ENCODE results near the gene CDKN3. TPM values are rescaled to one million over a fixed set of nuclear protein-coding genes. Genes with fewer than 3 reads are reported as not detected.
"Not testable (repeated sequence)": the region's sequence is repeated elsewhere in the genome, so short reads cannot be mapped to it uniquely, and the experiment has no call there.

CDKN3 gene
- total RNA-seq, 1 donor from 2014 or later: 13.6 TPM

DNA sequence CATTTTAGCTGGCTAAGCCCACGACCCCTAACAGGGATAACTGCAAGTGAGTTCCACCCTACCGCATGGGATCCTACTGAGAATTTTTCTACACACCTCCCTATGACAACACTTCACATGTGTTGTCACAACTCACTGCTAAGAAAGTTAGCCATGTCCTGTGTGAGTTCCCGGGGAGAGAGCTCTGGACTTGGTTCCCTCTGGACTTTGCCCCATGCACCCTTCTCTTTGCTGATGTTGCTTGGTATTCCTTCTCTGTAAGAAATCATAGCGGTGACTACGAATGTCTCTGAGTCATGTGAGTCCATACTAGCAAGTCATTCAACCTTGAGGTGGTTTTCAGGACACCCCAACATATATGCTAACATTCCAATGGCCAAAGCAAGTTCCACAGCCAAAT lies 9.5 kb upstream of the CDKN3 start:
- Histone ChIP-seq H3K4me3 (ENCODE audit: low read depth, low read length) (no peak overlapping the region), H3K27me3 (ENCODE audit: control insufficient read depth, insufficient read depth, low read length) (no peaks in the 10 kb centered on the region), H3K36me3 (ENCODE audit: control insufficient read depth, insufficient read depth, low read length) (no peaks in the 10 kb centered on the region)
- TF ChIP-seq, protein P1, sequence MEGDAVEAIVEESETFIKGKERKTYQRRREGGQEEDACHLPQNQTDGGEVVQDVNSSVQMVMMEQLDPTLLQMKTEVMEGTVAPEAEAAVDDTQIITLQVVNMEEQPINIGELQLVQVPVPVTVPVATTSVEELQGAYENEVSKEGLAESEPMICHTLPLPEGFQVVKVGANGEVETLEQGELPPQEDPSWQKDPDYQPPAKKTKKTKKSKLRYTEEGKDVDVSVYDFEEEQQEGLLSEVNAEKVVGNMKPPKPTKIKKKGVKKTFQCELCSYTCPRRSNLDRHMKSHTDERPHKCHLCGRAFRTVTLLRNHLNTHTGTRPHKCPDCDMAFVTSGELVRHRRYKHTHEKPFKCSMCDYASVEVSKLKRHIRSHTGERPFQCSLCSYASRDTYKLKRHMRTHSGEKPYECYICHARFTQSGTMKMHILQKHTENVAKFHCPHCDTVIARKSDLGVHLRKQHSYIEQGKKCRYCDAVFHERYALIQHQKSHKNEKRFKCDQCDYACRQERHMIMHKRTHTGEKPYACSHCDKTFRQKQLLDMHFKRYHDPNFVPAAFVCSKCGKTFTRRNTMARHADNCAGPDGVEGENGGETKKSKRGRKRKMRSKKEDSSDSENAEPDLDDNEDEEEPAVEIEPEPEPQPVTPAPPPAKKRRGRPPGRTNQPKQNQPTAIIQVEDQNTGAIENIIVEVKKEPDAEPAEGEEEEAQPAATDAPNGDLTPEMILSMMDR (IDR thresholded peaks at IDR 0.05; ENCODE audit: insufficient read depth, low read length, poor library complexity, severe bottlenecking): no peak
- DNase-seq (ENCODE audit: low read depth): no peak

DNA sequence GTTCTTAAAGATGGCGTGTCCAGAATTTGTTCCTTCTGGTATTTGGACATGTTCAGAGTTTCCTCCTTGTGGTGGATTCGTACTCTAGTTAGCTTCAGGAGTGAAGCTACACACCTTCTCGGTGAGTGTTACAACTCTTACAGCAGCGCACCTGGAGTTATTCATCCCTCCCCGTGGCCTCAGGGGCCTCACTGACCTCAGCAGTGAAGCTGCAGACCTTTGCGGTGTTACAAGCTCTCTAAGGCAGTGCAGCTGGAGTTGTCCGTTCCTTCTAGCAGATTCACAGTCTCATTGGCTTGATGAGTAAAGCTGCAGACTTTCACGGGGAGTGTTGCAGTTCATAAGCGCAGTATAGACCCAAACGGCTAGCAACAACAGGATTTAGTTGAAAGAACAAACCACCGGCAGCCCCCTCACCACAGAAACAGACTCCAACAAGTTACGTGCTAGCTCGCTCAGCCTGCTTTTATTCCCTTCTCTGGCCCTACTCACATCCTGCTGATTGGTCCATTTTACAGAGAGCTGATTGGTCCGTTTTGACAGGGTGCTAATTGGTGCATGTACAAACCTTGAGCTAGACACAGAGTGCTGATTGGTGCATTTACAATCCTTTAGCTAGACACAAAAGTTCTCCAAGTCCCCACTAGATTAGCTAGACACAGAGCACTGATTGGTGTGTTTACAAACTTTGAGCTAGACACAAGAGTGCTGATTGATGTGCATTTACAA lies 4.5 kb upstream of the CDKN3 start:
- no peaks in the 10 kb centered on the region for H3K36me3 ChIP-seq (ENCODE audit: control insufficient read depth, insufficient read depth, low read length)
- TF ChIP-seq, protein P1 (IDR thresholded peaks at IDR 0.05; ENCODE audit: insufficient read depth, low read length, poor library complexity, severe bottlenecking): no peak
- DNase-seq (ENCODE audit: low read depth): no peak
- H3K27me3 ChIP-seq (ENCODE audit: control insufficient read depth, insufficient read depth, low read length): no peaks in the 10 kb centered on the region
- H3K4me3 ChIP-seq (ENCODE audit: low read depth, low read length): no peak overlapping the region

DNA sequence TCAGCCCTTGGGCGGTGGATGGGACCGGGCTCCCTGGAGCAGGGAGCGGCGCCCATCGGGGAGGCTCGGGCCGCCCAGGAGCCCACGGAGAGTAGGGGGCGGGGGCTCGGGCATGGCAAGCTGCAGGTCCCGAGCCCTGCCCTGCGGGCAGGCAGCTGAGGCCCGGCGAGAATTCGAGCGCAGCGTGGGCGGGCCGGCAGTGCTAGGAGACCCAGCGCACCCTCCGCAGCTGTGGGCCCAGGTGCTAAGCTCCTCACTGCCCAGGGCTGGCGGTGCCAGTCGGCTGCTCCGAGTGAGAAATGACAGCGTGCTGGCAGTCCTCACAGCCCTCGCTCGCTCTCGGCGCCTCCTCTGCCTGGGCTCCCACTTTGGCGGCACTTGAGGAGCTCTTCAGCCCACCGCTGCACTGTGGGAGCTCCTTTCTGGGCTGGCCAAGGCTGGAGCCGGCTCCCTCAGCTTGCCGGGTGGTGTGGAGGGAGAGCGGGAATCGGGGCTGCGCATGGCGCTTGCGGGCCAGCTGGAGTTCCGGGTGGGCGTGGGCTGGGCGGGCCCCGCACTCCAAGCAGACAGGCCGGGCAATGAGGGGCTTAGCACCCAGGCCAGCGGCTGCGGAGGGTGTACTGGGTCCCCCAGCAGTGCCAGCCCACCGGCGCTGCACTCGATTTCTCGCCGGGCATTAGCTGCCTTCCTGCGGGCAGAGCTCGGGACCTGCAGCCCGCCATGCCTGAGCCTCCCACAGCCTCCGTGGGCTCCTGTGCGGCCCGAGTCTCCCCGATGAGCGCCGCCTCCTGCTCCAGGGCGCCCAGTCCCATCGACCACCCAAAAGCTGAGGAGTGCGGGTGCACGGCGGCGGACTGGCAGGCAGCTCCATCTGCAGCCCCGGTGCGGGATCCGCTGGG lies 3.6 kb upstream of the CDKN3 start:
- not testable (repeated sequence) for H3K36me3 ChIP-seq (ENCODE audit: control insufficient read depth, insufficient read depth, low read length); H3K27me3 ChIP-seq (ENCODE audit: control insufficient read depth, insufficient read depth, low read length); H3K4me3 ChIP-seq (ENCODE audit: low read depth, low read length); DNase-seq (ENCODE audit: low read depth)

DNA sequence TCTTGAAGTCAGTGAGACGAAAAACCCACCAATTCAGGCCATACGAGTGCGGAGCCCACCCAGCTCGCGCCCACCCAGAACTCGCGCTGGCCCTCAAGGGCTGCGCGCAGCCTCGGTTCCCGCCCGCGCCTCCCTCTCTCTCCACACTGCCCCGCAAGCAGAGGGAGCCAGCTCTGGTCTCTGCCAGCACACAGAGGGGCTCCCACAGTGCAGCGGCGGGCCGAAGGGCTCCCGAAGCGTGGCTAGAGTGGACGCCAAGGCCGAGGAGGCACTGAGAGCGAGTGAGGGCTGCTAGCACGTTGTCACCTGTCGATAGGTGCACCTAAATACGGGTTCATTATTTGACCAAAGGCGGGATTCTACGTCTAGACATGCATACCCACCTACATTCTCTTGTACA lies 2.2 kb upstream of the CDKN3 start:
- Histone ChIP-seq H3K27me3 (ENCODE audit: control insufficient read depth, insufficient read depth, low read length) (no peaks in the 10 kb centered on the region), H3K4me3 (ENCODE audit: low read depth, low read length) (no peak overlapping the region), H3K36me3 (ENCODE audit: control insufficient read depth, insufficient read depth, low read length) (no peaks in the 10 kb centered on the region)
- TF ChIP-seq, protein P1 (IDR thresholded peaks at IDR 0.05; ENCODE audit: insufficient read depth, low read length, poor library complexity, severe bottlenecking): no peak
- no peak for DNase-seq (ENCODE audit: low read depth)

DNA sequence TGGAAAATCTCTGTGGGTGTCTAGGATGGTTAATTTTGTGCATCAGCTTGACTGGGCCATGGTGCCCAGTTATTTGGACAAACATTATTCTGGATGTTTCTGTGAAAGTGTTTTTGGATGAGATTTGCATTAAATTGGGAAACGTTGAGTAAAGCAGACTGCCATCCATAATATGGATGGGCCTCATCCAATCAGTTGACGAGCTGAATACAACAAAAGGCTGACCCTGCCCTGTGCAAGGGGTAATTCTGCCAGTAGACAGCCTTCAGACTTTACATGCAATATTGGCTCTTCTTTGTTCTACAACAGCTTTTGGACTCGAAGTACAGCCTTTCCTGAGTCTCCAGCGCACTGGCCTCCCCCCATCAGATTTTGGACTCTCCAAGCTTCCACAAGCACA lies 1.5 kb upstream of the CDKN3 start:
- no peak overlapping the region for H3K4me3 ChIP-seq (ENCODE audit: low read depth, low read length)
- no peaks in the 10 kb centered on the region for H3K27me3 ChIP-seq (ENCODE audit: control insufficient read depth, insufficient read depth, low read length)
- TF ChIP-seq, protein P1 (IDR thresholded peaks at IDR 0.05; ENCODE audit: insufficient read depth, low read length, poor library complexity, severe bottlenecking): no peak
- no peaks in the 10 kb centered on the region for H3K36me3 ChIP-seq (ENCODE audit: control insufficient read depth, insufficient read depth, low read length)
- DNase-seq (ENCODE audit: low read depth): no peak

DNA sequence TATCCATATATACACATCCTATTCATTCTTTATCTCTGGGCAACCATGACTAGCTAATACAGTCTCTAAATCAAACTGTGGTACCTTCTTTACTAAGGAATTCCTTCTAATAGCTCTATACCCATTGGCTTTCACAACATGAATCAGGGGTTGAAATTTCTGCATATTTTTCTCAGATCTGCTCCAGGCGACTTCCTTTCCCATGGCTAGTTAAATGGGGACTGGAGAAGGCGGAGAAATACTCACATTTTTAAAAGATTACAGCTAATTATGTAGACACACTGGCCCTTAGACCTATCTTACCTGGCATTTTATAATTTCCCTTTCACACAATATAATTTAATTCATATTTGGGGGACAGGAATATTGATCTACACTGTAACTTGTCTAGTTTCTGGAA lies 1.1 kb upstream of the CDKN3 start:
- no peaks in the 10 kb centered on the region for H3K36me3 ChIP-seq (ENCODE audit: control insufficient read depth, insufficient read depth, low read length)
- TF ChIP-seq, protein P1 (IDR thresholded peaks at IDR 0.05; ENCODE audit: insufficient read depth, low read length, poor library complexity, severe bottlenecking): no peak
- DNase-seq (ENCODE audit: low read depth): no peak

More for the DNA sequence above, 1.1 kb upstream of the CDKN3 start:
- Histone ChIP-seq H3K27me3 (ENCODE audit: control insufficient read depth, insufficient read depth, low read length) (no peaks in the 10 kb centered on the region), H3K4me3 (ENCODE audit: low read depth, low read length) (no peak overlapping the region)

Data from kidney epithelial cell (primary cell).